WTC11 (cell line): Measurements from ENCODE around the gene CACNA1B.

Experiments
- ARID4B ChIP-seq: sonication (generic); formaldehyde crosslinking; IDR thresholded peaks from 2 replicates; pipeline ENCODE4 v1.8.0; 2023; ENCODE audit warnings: missing genetic modification reagents, mild to moderate bottlenecking, borderline replicate concordance
- ATF3 ChIP-seq: sonication (generic); formaldehyde crosslinking; conservative IDR thresholded peaks from 2 replicates; pipeline ENCODE4 v1.8.1; 2022; ENCODE audit warnings: mild to moderate bottlenecking, missing genetic modification reagents
- CREB1 ChIP-seq: sonication (generic); formaldehyde crosslinking; IDR thresholded peaks from 2 replicates; pipeline ENCODE4 v1.8.0; 2023; ENCODE audit warnings: mild to moderate bottlenecking, missing genetic modification reagents
- CTCF ChIP-seq: fragments of 200-600 bp; IDR thresholded peaks from 2 replicates; pipeline ENCODE4 v1.8.0; 2022; ENCODE audit warnings: antibody characterized with exemption
- HMGXB4 ChIP-seq: sonication (generic); formaldehyde crosslinking; IDR thresholded peaks from 2 replicates; pipeline ENCODE4 v1.8.1; 2023; ENCODE audit warnings: mild to moderate bottlenecking, moderate library complexity, missing genetic modification reagents
- JUN ChIP-seq: sonication (generic); formaldehyde crosslinking; IDR thresholded peaks from 2 replicates; pipeline ENCODE4 v1.8.0; 2023; ENCODE audit warnings: mild to moderate bottlenecking, missing genetic modification reagents
- NR2C2 ChIP-seq: sonication (generic); formaldehyde crosslinking; IDR thresholded peaks from 2 replicates; pipeline ENCODE4 v1.8.0; 2022; ENCODE audit warnings: mild to moderate bottlenecking, missing genetic modification reagents
- PREB ChIP-seq: sonication (generic); formaldehyde crosslinking; IDR thresholded peaks from 2 replicates; pipeline ENCODE4 v1.8.1; 2022; ENCODE audit warnings: mild to moderate bottlenecking, missing genetic modification reagents, moderate library complexity, borderline replicate concordance
- ZNF219 ChIP-seq: sonication (generic); formaldehyde crosslinking; IDR thresholded peaks from 2 replicates; pipeline ENCODE4 v1.8.0; 2023; ENCODE audit warnings: missing genetic modification reagents, mild to moderate bottlenecking, borderline replicate concordance
- ZNF263 ChIP-seq: sonication (generic); formaldehyde crosslinking; IDR thresholded peaks from 2 replicates; pipeline ENCODE4 v1.8.1; 2022; ENCODE audit warnings: low read depth, mild to moderate bottlenecking, moderate library complexity, missing genetic modification reagents

- TF ChIP-seq ATF3 (CRISPR knock-in tag) (no peak), PREB (CRISPR knock-in tag) (no peak), CTCF (no peak), JUN (CRISPR knock-in tag) (no peak), CREB1 (no peak), ARID4B (CRISPR knock-in tag) (no peak), ZNF219 (CRISPR knock-in tag) (no peak), HMGXB4 (no peak), ZNF263 (no peak), NR2C2 (no peak)
These were observed 147.3 kb downstream of the CACNA1B start for GRCh38 chr9:138024831-138025291.
